ENCODE results near the gene RTN4RL2. TPM values are rescaled to one million over a fixed set of nuclear protein-coding genes. Genes with fewer than 3 reads are reported as not detected.

The RTN4RL2 gene
- total RNA-seq, 1 experiment from 2014 or later, result 0.26 TPM

- H3K27ac ChIP-seq, result no peak overlapping the region
Observed at GRCh38 chr11:57487920-57488659, 27.8 kb downstream of the RTN4RL2 start.

GRCh38 chr11:57490456-57491248, 30.3 kb downstream of the RTN4RL2 start:
- no peaks in the 10 kb centered on the region for H3K27me3 ChIP-seq
- H3K27ac ChIP-seq, result no peak overlapping the region
- H3K4me3 ChIP-seq, result no peak overlapping the region
- no peak for DNase-seq
- H3K4me1 ChIP-seq, result peaks cover 15% of the 10 kb centered on the region
- no peaks in the 10 kb centered on the region for H3K36me3 ChIP-seq
- no peaks in the 10 kb centered on the region for H3K9me3 ChIP-seq (replicated peaks)

More at GRCh38 chr11:57487920-57488659, 27.8 kb downstream of the RTN4RL2 start:
- peak; percentile 48 to 70 for DNase-seq
- Histone ChIP-seq H3K36me3 (no peaks in the 10 kb centered on the region), H3K9me3 (replicated peaks) (no peaks in the 10 kb centered on the region), H3K4me3 (no peak overlapping the region), H3K27me3 (no peaks in the 10 kb centered on the region), H3K4me1 (peaks cover 18% of the 10 kb centered on the region)

GRCh38 chr11:57491371-57492061, 31.2 kb downstream of the RTN4RL2 start:
- DNase-seq, result peak; percentile 61 to 76
- Histone ChIP-seq H3K4me3 (no peak overlapping the region), H3K27ac (no peak overlapping the region), H3K4me1 (peaks cover 15% of the 10 kb centered on the region), H3K9me3 (replicated peaks) (no peaks in the 10 kb centered on the region), H3K36me3 (no peaks in the 10 kb centered on the region), H3K27me3 (no peaks in the 10 kb centered on the region)

- H3K4me1 ChIP-seq, result no peaks in the 10 kb centered on the region
- peak; percentile 38 to 64 for DNase-seq
- no peaks in the 10 kb centered on the region for H3K36me3 ChIP-seq
- no peaks in the 10 kb centered on the region for H3K9me3 ChIP-seq (replicated peaks)
- H3K27ac ChIP-seq, result no peak overlapping the region
- no peaks in the 10 kb centered on the region for H3K27me3 ChIP-seq
- no peak overlapping the region for H3K4me3 ChIP-seq
Observed at GRCh38 chr11:57493507-57494503, 33.5 kb downstream of the RTN4RL2 start.

GRCh38 chr11:57496109-57496820, 35.9 kb downstream of the RTN4RL2 start:
- Histone ChIP-seq H3K27me3 (no peaks in the 10 kb centered on the region), H3K9me3 (replicated peaks) (no peaks in the 10 kb centered on the region), H3K4me1 (peaks cover 8% of the 10 kb centered on the region; the same call in 1 of the 2 replicates), H3K36me3 (no peaks in the 10 kb centered on the region), H3K4me3 (no peak overlapping the region), H3K27ac (no peak overlapping the region)
- peak in 1 of 2 experiments; percentile 1 for DNase-seq

- Histone ChIP-seq H3K36me3 (no peaks in the 10 kb centered on the region), H3K4me1 (peaks cover 8% of the 10 kb centered on the region; the same call in 1 of the 2 replicates), H3K27ac (no peak overlapping the region), H3K9me3 (replicated peaks) (no peaks in the 10 kb centered on the region), H3K27me3 (no peaks in the 10 kb centered on the region), H3K4me3 (no peak overlapping the region)
- no peak for DNase-seq
Observed at GRCh38 chr11:57497303-57498247, 37.2 kb downstream of the RTN4RL2 start.

GRCh38 chr11:57498540-57498939, 38.2 kb downstream of the RTN4RL2 start:
- no peaks in the 10 kb centered on the region for H3K36me3 ChIP-seq
- H3K4me3 ChIP-seq, result no peak overlapping the region
- DNase-seq, result no peak
- H3K9me3 ChIP-seq (replicated peaks), result no peaks in the 10 kb centered on the region
- peaks cover 8% of the 10 kb centered on the region; the same call in 1 of the 2 replicates for H3K4me1 ChIP-seq
- no peaks in the 10 kb centered on the region for H3K27me3 ChIP-seq
- no peak overlapping the region for H3K27ac ChIP-seq

- DNase-seq, result peak; percentile 99
Observed at GRCh38 chr11:57499413-57499982, 39.2 kb downstream of the RTN4RL2 start.

GRCh38 chr11:57499983-57500461, 39.7 kb downstream of the RTN4RL2 start:
- Histone ChIP-seq H3K4me1 (peaks cover 8% of the 10 kb centered on the region; the same call in 1 of the 2 replicates), H3K36me3 (no peaks in the 10 kb centered on the region), H3K27ac (peak overlapping the region; percentile 45), H3K9me3 (replicated peaks) (no peaks in the 10 kb centered on the region), H3K27me3 (no peaks in the 10 kb centered on the region), H3K4me3 (peak overlapping the region; percentile 47)
- no peak for DNase-seq

More at GRCh38 chr11:57499413-57499982, 39.2 kb downstream of the RTN4RL2 start:
- no peaks in the 10 kb centered on the region for H3K36me3 ChIP-seq
- peaks cover 8% of the 10 kb centered on the region; the same call in 1 of the 2 replicates for H3K4me1 ChIP-seq
- H3K4me3 ChIP-seq, result peak overlapping the region; percentile 47
- no peaks in the 10 kb centered on the region for H3K27me3 ChIP-seq
- no peaks in the 10 kb centered on the region for H3K9me3 ChIP-seq (replicated peaks)
- H3K27ac ChIP-seq, result peak overlapping the region; percentile 45

GRCh38 chr11:57500515-57500914, 40.2 kb downstream of the RTN4RL2 start:
- DNase-seq, result no peak
- Histone ChIP-seq H3K4me1 (peaks cover 8% of the 10 kb centered on the region; the same call in 1 of the 2 replicates), H3K4me3 (no peak overlapping the region), H3K36me3 (no peaks in the 10 kb centered on the region), H3K9me3 (replicated peaks) (no peaks in the 10 kb centered on the region), H3K27ac (no peak overlapping the region; the same call in 1 of the 2 replicates), H3K27me3 (no peaks in the 10 kb centered on the region)

- no peaks in the 10 kb centered on the region for H3K9me3 ChIP-seq (replicated peaks)
- no peak overlapping the region for H3K27ac ChIP-seq
- no peak overlapping the region for H3K4me3 ChIP-seq
- no peaks in the 10 kb centered on the region for H3K36me3 ChIP-seq
- DNase-seq, result no peak
- H3K27me3 ChIP-seq, result no peaks in the 10 kb centered on the region
- peaks cover 8% of the 10 kb centered on the region; the same call in 1 of the 2 replicates for H3K4me1 ChIP-seq
Observed at GRCh38 chr11:57500926-57501325, 40.6 kb downstream of the RTN4RL2 start.

- H3K27me3 ChIP-seq, result no peaks in the 10 kb centered on the region
Observed at GRCh38 chr11:57501953-57502352, 41.6 kb downstream of the RTN4RL2 start.

More at GRCh38 chr11:57501953-57502352, 41.6 kb downstream of the RTN4RL2 start:
- Histone ChIP-seq H3K36me3 (no peaks in the 10 kb centered on the region), H3K4me1 (peaks cover 8% of the 10 kb centered on the region; the same call in 1 of the 2 replicates), H3K9me3 (replicated peaks) (no peaks in the 10 kb centered on the region), H3K4me3 (no peak overlapping the region), H3K27ac (no peak overlapping the region)
- DNase-seq, result no peak

Measured in SJCRH30 (cell line).